BJ (cell line): ENCODE data around the gene VEGFA. TPM values are rescaled to one million over a fixed set of nuclear protein-coding genes. Genes with fewer than 3 reads are reported as not detected.

Experiments
- CTCF ChIA-PET: fragments of 350-600 bp; formaldehyde crosslinking; extraction: SDS; loops from one replicate; lab custom pipeline; 2021; ENCODE audit warnings: antibody characterized with exemption, inconsistent platforms; lab: Yijun Ruan, JAX
- POLR2A ChIA-PET: fragments of 300-600 bp; sonication (Branson Sonifier 250); formaldehyde crosslinking; extraction: SDS; loops from one replicate; lab custom pipeline; 2021; ENCODE audit warnings: antibody characterized with exemption; lab: Charles Lee
- DNase-seq: peaks from one replicate; pipeline ENCODE4 v3.0.0-alpha.2; 2011; ENCODE audit warnings: low read depth
- H3K27me3 ChIP-seq: 2 replicates; pipeline ENCODE4 v1.6.0; 2011; ENCODE audit warnings: low read length; ENCODE audit not compliant: control insufficient read depth, insufficient read depth
- H3K36me3 ChIP-seq: 2 replicates; pipeline ENCODE4 v1.5.1; 2011; ENCODE audit warnings: low read length; ENCODE audit not compliant: control insufficient read depth, insufficient read depth
- H3K4me3 ChIP-seq: 2 replicates; pipeline ENCODE4 v1.5.1; 2011; ENCODE audit warnings: low read depth, mild to moderate bottlenecking, control low read depth, low read length
- polyA plus RNA-seq: library from polyadenylated mRNA; depleted of rRNA; stranded (reverse); fragments of >200 nt; gene quantifications from 2 replicates; pipeline ENCODE4 v1.2.3, GENCODE V29; 2011
- TF ChIP-seq, protein P1 (sequence below): IDR thresholded peaks from 2 replicates; pipeline ENCODE4 v1.5.1; 2011; ENCODE audit warnings: low read depth, mild to moderate bottlenecking, control low read depth, inconsistent platforms, low read length, moderate library complexity; ENCODE audit not compliant: insufficient read depth

The VEGFA gene
- polyA plus RNA-seq, 1 experiment, result 357 TPM

DNA sequence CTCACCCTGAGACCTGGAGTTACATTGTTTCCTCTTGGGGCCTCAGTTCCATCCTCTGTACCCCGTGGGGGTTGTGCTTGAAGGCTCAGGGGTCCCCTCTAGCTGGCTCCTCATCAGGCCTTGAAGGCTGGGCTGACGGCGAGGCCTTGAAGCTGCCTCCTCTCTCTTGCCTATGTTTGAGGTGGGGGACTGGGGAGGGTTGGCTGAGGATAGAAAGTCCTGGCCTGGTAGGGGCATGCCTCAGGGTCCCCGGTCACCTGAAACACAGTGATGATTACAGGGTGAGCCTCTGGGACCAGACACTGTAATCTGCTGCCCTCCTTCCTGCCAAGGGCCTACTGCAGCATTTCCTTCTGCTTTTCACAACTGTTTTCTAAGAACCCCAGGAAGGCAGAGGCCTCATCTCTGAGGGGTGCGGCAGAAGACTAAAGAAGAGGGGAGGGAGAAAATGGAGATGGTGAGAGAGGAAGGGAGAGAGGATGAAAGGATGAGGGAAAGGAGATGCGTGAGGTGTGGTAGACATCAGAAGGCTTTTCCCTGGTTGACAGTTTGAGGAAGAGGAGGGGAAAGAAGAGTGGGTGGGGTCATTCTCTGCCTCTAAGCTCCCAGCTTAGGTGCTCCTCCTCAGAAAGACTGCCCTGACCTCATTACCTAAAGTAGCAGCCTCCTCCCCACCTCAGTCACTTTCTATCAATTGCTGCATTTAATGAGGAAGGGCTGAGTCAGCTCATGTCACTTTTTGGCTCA lies 29.7 kb downstream of the VEGFA start:
- Histone ChIP-seq H3K27me3 (no peaks in the 10 kb centered on the region), H3K4me3 (no peak overlapping the region), H3K36me3 (no peaks in the 10 kb centered on the region)
- no peak for DNase-seq
- TF ChIP-seq, protein P1, sequence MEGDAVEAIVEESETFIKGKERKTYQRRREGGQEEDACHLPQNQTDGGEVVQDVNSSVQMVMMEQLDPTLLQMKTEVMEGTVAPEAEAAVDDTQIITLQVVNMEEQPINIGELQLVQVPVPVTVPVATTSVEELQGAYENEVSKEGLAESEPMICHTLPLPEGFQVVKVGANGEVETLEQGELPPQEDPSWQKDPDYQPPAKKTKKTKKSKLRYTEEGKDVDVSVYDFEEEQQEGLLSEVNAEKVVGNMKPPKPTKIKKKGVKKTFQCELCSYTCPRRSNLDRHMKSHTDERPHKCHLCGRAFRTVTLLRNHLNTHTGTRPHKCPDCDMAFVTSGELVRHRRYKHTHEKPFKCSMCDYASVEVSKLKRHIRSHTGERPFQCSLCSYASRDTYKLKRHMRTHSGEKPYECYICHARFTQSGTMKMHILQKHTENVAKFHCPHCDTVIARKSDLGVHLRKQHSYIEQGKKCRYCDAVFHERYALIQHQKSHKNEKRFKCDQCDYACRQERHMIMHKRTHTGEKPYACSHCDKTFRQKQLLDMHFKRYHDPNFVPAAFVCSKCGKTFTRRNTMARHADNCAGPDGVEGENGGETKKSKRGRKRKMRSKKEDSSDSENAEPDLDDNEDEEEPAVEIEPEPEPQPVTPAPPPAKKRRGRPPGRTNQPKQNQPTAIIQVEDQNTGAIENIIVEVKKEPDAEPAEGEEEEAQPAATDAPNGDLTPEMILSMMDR, result no peak
- CTCF ChIA-PET, result interaction anchor here (0.9 kb wide), 1 partner anchor 25 kb away, joined by 3 read pairs; no protein-coding TSS in a partner anchor
- POLR2A ChIA-PET, result no interaction called here

DNA sequence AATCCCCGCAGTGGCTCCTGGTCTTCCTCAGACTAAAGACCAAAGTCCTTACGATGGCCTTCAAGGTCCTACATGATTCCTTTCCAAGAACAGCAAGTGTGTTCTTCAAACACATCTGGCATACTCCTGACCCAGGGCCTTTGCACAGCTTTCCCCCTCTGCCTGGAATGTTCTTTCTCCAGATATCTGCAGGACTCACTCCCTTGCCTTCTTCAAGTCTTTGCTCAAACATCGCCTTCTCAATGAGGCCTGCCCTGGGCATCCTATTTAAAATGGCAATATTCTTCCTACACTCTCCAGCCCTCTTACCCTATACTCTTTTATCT lies 30.2 kb downstream of the VEGFA start:
- DNase-seq, result no peak
- Histone ChIP-seq H3K27me3 (no peaks in the 10 kb centered on the region), H3K36me3 (no peaks in the 10 kb centered on the region), H3K4me3 (no peak overlapping the region)
- POLR2A ChIA-PET, result no interaction called here
- CTCF ChIA-PET, result interaction anchor here (0.9 kb wide), 1 partner anchor 25 kb away, joined by 3 read pairs; no protein-coding TSS in a partner anchor
- TF ChIP-seq, protein P1, result no peak

DNA sequence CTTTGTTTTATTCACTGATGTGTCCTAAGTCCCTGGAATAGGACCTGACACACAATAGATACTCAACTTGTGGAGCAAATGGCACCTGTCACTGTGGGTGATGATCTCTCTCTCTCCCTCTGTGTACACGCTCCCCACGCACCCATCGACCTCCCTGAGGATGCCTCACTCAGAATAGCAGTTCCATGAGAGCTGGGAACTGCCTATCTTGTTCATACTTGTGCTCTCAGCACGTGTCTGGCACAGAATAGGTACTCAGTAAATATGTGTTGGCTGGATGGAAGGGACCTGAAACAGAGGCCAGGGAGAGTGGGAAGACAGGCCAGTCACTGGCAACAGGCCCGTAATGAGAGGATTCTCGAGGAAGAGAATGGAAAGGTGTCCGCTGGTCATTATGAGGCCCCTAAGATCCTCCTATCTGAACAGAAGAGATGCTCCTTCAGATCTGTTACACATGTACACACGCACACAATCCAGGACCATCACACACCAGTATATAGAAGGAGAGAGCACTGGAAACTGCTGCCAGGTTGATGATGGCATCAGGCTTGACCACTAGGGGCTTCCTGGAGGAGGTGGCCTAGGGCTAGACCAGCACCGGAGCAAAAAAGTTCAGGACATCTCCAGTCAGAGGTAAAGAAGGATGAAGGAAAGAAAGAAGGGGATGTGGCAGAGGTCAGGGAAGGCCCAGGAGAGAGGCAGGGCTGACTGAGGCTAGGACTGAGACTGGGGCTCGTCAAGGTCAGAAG lies 30.9 kb downstream of the VEGFA start:
- POLR2A ChIA-PET, result no interaction called here
- TF ChIP-seq, protein P1, result no peak
- Histone ChIP-seq H3K36me3 (no peaks in the 10 kb centered on the region), H3K27me3 (no peaks in the 10 kb centered on the region), H3K4me3 (no peak overlapping the region)
- DNase-seq, result no peak
- CTCF ChIA-PET, result interaction anchor here (1.2 to 2.6 kb wide), 2 partner anchors 26 to 37 kb away, joined by 3 to 12 read pairs; no protein-coding TSS in a partner anchor

DNA sequence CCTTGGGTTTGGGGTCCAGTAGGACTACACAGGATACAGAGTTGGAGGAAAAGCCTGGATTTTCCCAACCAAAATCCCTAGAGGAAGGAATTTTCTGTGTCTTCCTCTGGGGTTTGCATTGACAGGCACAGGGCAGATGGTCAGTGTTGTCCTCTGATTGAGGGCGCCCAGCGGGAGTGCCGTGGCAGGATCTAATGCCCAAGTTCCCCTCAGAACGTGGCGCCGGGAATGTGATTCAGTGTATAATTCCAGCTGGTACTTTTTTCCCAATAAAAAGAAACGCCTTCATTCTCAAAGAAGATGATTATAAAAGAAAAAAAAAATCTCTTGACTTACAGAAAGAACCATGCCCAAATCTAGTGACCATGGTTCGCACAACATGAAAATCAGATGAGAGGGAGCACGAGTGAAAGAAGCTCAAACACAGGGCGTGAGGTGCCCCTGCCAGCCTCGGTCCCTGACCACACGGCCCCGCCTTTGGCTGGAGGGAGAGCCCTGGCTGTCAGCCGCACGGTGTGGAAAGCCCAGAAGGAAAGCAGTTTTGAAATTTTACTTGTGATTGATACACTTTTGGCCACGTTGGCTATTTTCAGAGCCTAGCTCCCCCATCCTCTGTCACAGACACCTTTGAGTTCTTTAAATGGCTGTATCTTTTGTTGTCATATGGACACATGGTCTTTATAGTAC lies 31.6 kb downstream of the VEGFA start:
- POLR2A ChIA-PET, result no interaction called here
- H3K27me3 ChIP-seq, result no peaks in the 10 kb centered on the region
- TF ChIP-seq, protein P1, result no peak
- no peaks in the 10 kb centered on the region for H3K36me3 ChIP-seq
- DNase-seq, result no peak
- no peak overlapping the region for H3K4me3 ChIP-seq
- CTCF ChIA-PET, result interaction anchor here (0.9 to 2.6 kb wide), 3 partner anchors 27 to 91 kb away, joined by 3 to 12 read pairs (median 3); no protein-coding TSS in a partner anchor
